Thoracic aorta (tissue), 2 donors: ENCODE measurements around the gene KLHL29. TPM values are rescaled to one million over a fixed set of nuclear protein-coding genes. Genes with fewer than 3 reads are reported as not detected.

ENCODE experiments used
- ATAC-seq: fragments of 150-250 bp; one replicate; pipeline ENCODE4 v1.8.0; 2017; ENCODE audit warnings: low read depth; ENCODE audit not compliant: insufficient number of reproducible peaks, low FRiP score
- DNase-seq: peaks from one replicate; pipeline ENCODE4 v3.0.0-alpha.2; 2020; ENCODE audit warnings: low spot score
- H3K27ac ChIP-seq, 2 donors: fragments of 200-600 bp; sonication (generic); 1 replicate in 1 of 2; 2 replicates in 1 of 2; pipeline ENCODE4 v1.5.1; 2016; ENCODE audit warnings: mild to moderate bottlenecking in 2 of 2, moderate library complexity in 2 of 2
- H3K27me3 ChIP-seq: fragments of 200-600 bp; sonication (generic); replicated peaks from 2 replicates; pipeline ENCODE4 v1.6.0; 2016; ENCODE audit warnings: mild to moderate bottlenecking; ENCODE audit not compliant: insufficient read depth
- H3K36me3 ChIP-seq: fragments of 200-600 bp; sonication (generic); one replicate; pipeline ENCODE4 v1.5.1; 2016
- H3K4me1 ChIP-seq, 2 donors: fragments of 200-600 bp; sonication (generic); 1 replicate in 1 of 2; 2 replicates in 1 of 2; pipeline versions ENCODE4 v1.5.1 to v1.6.0; 2016; ENCODE audit warnings: low read depth in 2 of 2, mild to moderate bottlenecking in 1 of 2; ENCODE audit not compliant: control insufficient read depth in 1 of 2
- H3K4me3 ChIP-seq: fragments of 200-600 bp; sonication (generic); 2 replicates; pipeline ENCODE4 v1.5.1; 2016; ENCODE audit warnings: mild to moderate bottlenecking
- H3K9me3 ChIP-seq: fragments of 200-600 bp; sonication (generic); 2 replicates; pipeline ENCODE4 v1.5.1; 2016
- CTCF ChIP-seq: fragments of 200-600 bp; sonication (generic); IDR thresholded peaks from one replicate; pipeline ENCODE4 v1.5.1; 2019; ENCODE audit warnings: antibody characterized with exemption
- total RNA-seq, 2 donors: library from RNA; depleted of rRNA; stranded (reverse); fragments of >200 nt; gene quantifications; one replicate each; pipeline versions ENCODE4 v1.1.0 to v1.2.3, GENCODE V29; 2016

The KLHL29 gene
- total RNA-seq, 2 donors from 2014 or later = 18.5 to 24.4 TPM

GRCh38 chr2:23435250-23436035, 50.5 kb downstream of the KLHL29 start:
- no peak for ATAC-seq
- peaks cover 5 to 9% of the 10 kb centered on the region in 2 donors for H3K4me1 ChIP-seq
- H3K4me3 ChIP-seq = no peak overlapping the region
- no peak for TF ChIP-seq CTCF
- no peaks in the 10 kb centered on the region for H3K27me3 ChIP-seq
- H3K9me3 ChIP-seq = no peaks in the 10 kb centered on the region
- no peaks in the 10 kb centered on the region for H3K36me3 ChIP-seq
- no peak for DNase-seq
- no peak overlapping the region for H3K27ac ChIP-seq

- Histone ChIP-seq H3K36me3 (no peaks in the 10 kb centered on the region), H3K27ac (peak overlapping the region in 1 of 2 donors; percentile 18), H3K4me3 (peak overlapping the region; percentile 13), H3K9me3 (peaks cover 2% of the 10 kb centered on the region), H3K4me1 (peaks cover 5 to 9% of the 10 kb centered on the region in 2 donors), H3K27me3 (no peaks in the 10 kb centered on the region)
- DNase-seq (no peak), ATAC-seq (no peak)
- no peak for TF ChIP-seq CTCF
Observed at GRCh38 chr2:23436346-23437098, 51.5 kb downstream of the KLHL29 start.

- peaks cover 2 to 6% of the 10 kb centered on the region in 2 donors for H3K4me1 ChIP-seq
- DNase-seq = no peak
- no peaks in the 10 kb centered on the region for H3K36me3 ChIP-seq
- no peak for TF ChIP-seq CTCF
- H3K4me3 ChIP-seq = no peak overlapping the region
- no peak overlapping the region for H3K27ac ChIP-seq
- ATAC-seq = no peak
- no peaks in the 10 kb centered on the region for H3K27me3 ChIP-seq
- H3K9me3 ChIP-seq = peaks cover 6% of the 10 kb centered on the region
Observed at GRCh38 chr2:23441414-23441813, 56.4 kb downstream of the KLHL29 start.

GRCh38 chr2:23445450-23445868, 60.5 kb downstream of the KLHL29 start:
- Histone ChIP-seq H3K27me3 (no peaks in the 10 kb centered on the region), H3K27ac (no peak overlapping the region), H3K9me3 (peaks cover 6% of the 10 kb centered on the region), H3K4me1 (peaks cover 0 to 5% of the 10 kb centered on the region in 2 donors), H3K36me3 (no peaks in the 10 kb centered on the region), H3K4me3 (no peak overlapping the region)
- no peak for DNase-seq
- TF ChIP-seq CTCF = no peak
- ATAC-seq = no peak

- Histone ChIP-seq H3K4me3 (no peak overlapping the region), H3K27ac (no peak overlapping the region), H3K27me3 (no peaks in the 10 kb centered on the region), H3K9me3 (no peaks in the 10 kb centered on the region), H3K36me3 (no peaks in the 10 kb centered on the region), H3K4me1 (peaks cover 0 to 5% of the 10 kb centered on the region in 2 donors)
- TF ChIP-seq CTCF = no peak
- ATAC-seq (no peak), DNase-seq (no peak)
Observed at GRCh38 chr2:23446916-23447315, 61.9 kb downstream of the KLHL29 start.
